ENCODE measurements around the gene RNF180. TPM values are rescaled to one million over a fixed set of nuclear protein-coding genes. Genes with fewer than 3 reads are reported as not detected.
"Not testable (repeated sequence)": the region's sequence is repeated elsewhere in the genome, so short reads cannot be mapped to it uniquely, and the experiment has no call there.

The RNF180 gene
- total and polyA plus RNA-seq, 2 donors (not counting 1 experiment from before 2014, with no cell fraction given), result not detected

GRCh38 chr5:64285188-64286130 lies 119.8 kb downstream of the RNF180 start:
- Histone ChIP-seq H3K9ac (ENCODE audit: low read length) (no peak overlapping the region), H3K79me2 (ENCODE audit: control insufficient read depth, insufficient read depth, low read length) (no peaks in the 10 kb centered on the region), H3K27me3 (replicated peaks in 1 of 4; ENCODE audit: control extremely low read depth in 1 of 4, control insufficient read depth in 3 of 4, insufficient read depth in 4 of 4, low read length in 3 of 4) (no peaks in the 10 kb centered on the region), H3K27ac (ENCODE audit: low read length in 2 of 2) (no peak overlapping the region), H3K9me3 (ENCODE audit: control extremely low read depth in 1 of 3, control insufficient read depth in 2 of 3, insufficient read depth in 1 of 3, low read length in 2 of 3) (peaks cover 0 to 12% (median 0%) of the 10 kb centered on the region in 3 donors), H2AFZ (ENCODE audit: insufficient read depth, low read depth, low read length, poor library complexity, severe bottlenecking) (no peak overlapping the region), H3K4me2 (replicated peaks; ENCODE audit: low read depth, low read length, poor library complexity, severe bottlenecking) (no peak overlapping the region), H4K20me1 (ENCODE audit: control insufficient read depth, insufficient read depth, low read length, poor library complexity, severe bottlenecking) (no peaks in the 10 kb centered on the region), H3K4me3 (ENCODE audit: control extremely low read depth in 1 of 5, extremely low read depth in 1 of 5, insufficient read depth in 1 of 5, low read depth in 2 of 5, low read length in 4 of 5) (no peak overlapping the region), H3K36me3 (replicated peaks in 1 of 2; ENCODE audit: control extremely low read depth in 1 of 2, control insufficient read depth in 1 of 2, extremely low read depth in 1 of 2, insufficient read depth in 2 of 2, low read length in 1 of 2) (no peaks in the 10 kb centered on the region), H3K4me1 (ENCODE audit: control insufficient read depth in 2 of 2, insufficient read depth in 2 of 2, low read length in 2 of 2) (no peaks in the 10 kb centered on the region)
- Mint-ChIP-seq H3K9me3 (ENCODE audit: insufficient read depth) (peaks cover 16% of the 10 kb centered on the region), H3K4me3 (no peak overlapping the region), H3K27ac (no peak overlapping the region), H3K4me1 (no peaks in the 10 kb centered on the region), H3K27me3 (no peaks in the 10 kb centered on the region)
- intact Hi-C loops (cut with micrococcal nuclease), result no loop called here
- ChIA-PET POLR2A (no interaction called here), CTCF (no interaction called here)
- ATAC-seq (ENCODE audit: low read depth) (no peak), DNase-seq (no peak)
- 81% methylated on average over 7 of the region's 8 CpGs for WGBS (ENCODE audit: insufficient coverage)
- TF ChIP-seq EZH2 (IDR thresholded peaks at IDR 0.05; ENCODE audit: borderline replicate concordance, insufficient read depth, low read depth, low read length, poor library complexity, severe bottlenecking) (no peak), CTCF (IDR thresholded peaks at IDR 0.05) (no peak)

GRCh38 chr5:64286381-64286780 lies 120.7 kb downstream of the RNF180 start:
- no peak overlapping the region for H3K4me3 ChIP-seq (ENCODE audit: control extremely low read depth in 1 of 5, extremely low read depth in 1 of 5, insufficient read depth in 1 of 5, low read depth in 2 of 5, low read length in 4 of 5)
- no peaks in the 10 kb centered on the region for H3K79me2 ChIP-seq (ENCODE audit: control insufficient read depth, insufficient read depth, low read length)
- no peak overlapping the region for H3K27ac ChIP-seq (ENCODE audit: low read length in 2 of 2)
- no peak for ATAC-seq (ENCODE audit: low read depth)
- peaks cover 13% of the 10 kb centered on the region for H3K9me3 Mint-ChIP-seq (ENCODE audit: insufficient read depth)
- no peak overlapping the region for H2AFZ ChIP-seq (ENCODE audit: insufficient read depth, low read depth, low read length, poor library complexity, severe bottlenecking)
- no CpG with 5 or more reads among the region's 1 CpG for WGBS (ENCODE audit: insufficient coverage)
- peaks cover 0 to 11% (median 0%) of the 10 kb centered on the region in 3 donors for H3K9me3 ChIP-seq (ENCODE audit: control extremely low read depth in 1 of 3, control insufficient read depth in 2 of 3, insufficient read depth in 1 of 3, low read length in 2 of 3)
- intact Hi-C loops (cut with micrococcal nuclease), result no loop called here
- no peak for DNase-seq
- no peaks in the 10 kb centered on the region for H3K36me3 ChIP-seq (replicated peaks in 1 of 2; ENCODE audit: control extremely low read depth in 1 of 2, control insufficient read depth in 1 of 2, extremely low read depth in 1 of 2, insufficient read depth in 2 of 2, low read length in 1 of 2)
- no peaks in the 10 kb centered on the region for H4K20me1 ChIP-seq (ENCODE audit: control insufficient read depth, insufficient read depth, low read length, poor library complexity, severe bottlenecking)
- CTCF ChIA-PET, result no interaction called here
- H3K4me1 Mint-ChIP-seq, result no peaks in the 10 kb centered on the region
- H3K27me3 ChIP-seq (replicated peaks in 1 of 4; ENCODE audit: control extremely low read depth in 1 of 4, control insufficient read depth in 3 of 4, insufficient read depth in 4 of 4, low read length in 3 of 4), result no peaks in the 10 kb centered on the region
- TF ChIP-seq CTCF (IDR thresholded peaks at IDR 0.05) (no peak), EZH2 (IDR thresholded peaks at IDR 0.05; ENCODE audit: borderline replicate concordance, insufficient read depth, low read depth, low read length, poor library complexity, severe bottlenecking) (no peak)
- no peaks in the 10 kb centered on the region for H3K27me3 Mint-ChIP-seq
- POLR2A ChIA-PET, result no interaction called here
- H3K27ac Mint-ChIP-seq, result no peak overlapping the region
- no peaks in the 10 kb centered on the region for H3K4me1 ChIP-seq (ENCODE audit: control insufficient read depth in 2 of 2, insufficient read depth in 2 of 2, low read length in 2 of 2)
- no peak overlapping the region for H3K4me2 ChIP-seq (replicated peaks; ENCODE audit: low read depth, low read length, poor library complexity, severe bottlenecking)
- H3K4me3 Mint-ChIP-seq, result no peak overlapping the region
- no peak overlapping the region for H3K9ac ChIP-seq (ENCODE audit: low read length)

GRCh38 chr5:64288496-64288895 lies 122.9 kb downstream of the RNF180 start:
- DNase-seq; H3K27ac ChIP-seq (ENCODE audit: low read length in 2 of 2); H3K27me3 ChIP-seq (replicated peaks in 1 of 4; ENCODE audit: control extremely low read depth in 1 of 4, control insufficient read depth in 3 of 4, insufficient read depth in 4 of 4, low read length in 3 of 4); H3K4me3 ChIP-seq (ENCODE audit: control extremely low read depth in 1 of 5, extremely low read depth in 1 of 5, insufficient read depth in 1 of 5, low read depth in 2 of 5, low read length in 4 of 5); H3K36me3 ChIP-seq (replicated peaks in 1 of 2; ENCODE audit: control extremely low read depth in 1 of 2, control insufficient read depth in 1 of 2, extremely low read depth in 1 of 2, insufficient read depth in 2 of 2, low read length in 1 of 2); H2AFZ ChIP-seq (ENCODE audit: insufficient read depth, low read depth, low read length, poor library complexity, severe bottlenecking); CTCF ChIA-PET; POLR2A ChIA-PET; H3K4me1 ChIP-seq (ENCODE audit: control insufficient read depth in 2 of 2, insufficient read depth in 2 of 2, low read length in 2 of 2); H3K9me3 Mint-ChIP-seq (ENCODE audit: insufficient read depth); ATAC-seq (ENCODE audit: low read depth); H4K20me1 ChIP-seq (ENCODE audit: control insufficient read depth, insufficient read depth, low read length, poor library complexity, severe bottlenecking); H3K79me2 ChIP-seq (ENCODE audit: control insufficient read depth, insufficient read depth, low read length); intact Hi-C loops (cut with micrococcal nuclease); H3K9ac ChIP-seq (ENCODE audit: low read length); H3K27ac Mint-ChIP-seq; H3K4me2 ChIP-seq (replicated peaks; ENCODE audit: low read depth, low read length, poor library complexity, severe bottlenecking); H3K4me1 Mint-ChIP-seq; H3K27me3 Mint-ChIP-seq; H3K4me3 Mint-ChIP-seq: not testable (repeated sequence)
- peaks cover 0 to 17% (median 0%) of the 10 kb centered on the region in 3 donors for H3K9me3 ChIP-seq (ENCODE audit: control extremely low read depth in 1 of 3, control insufficient read depth in 2 of 3, insufficient read depth in 1 of 3, low read length in 2 of 3)
- 100% methylated on average over 1 of the region's 2 CpGs for WGBS (ENCODE audit: insufficient coverage)
